ENCODE results near the gene CCDC195.
A peak's percentile ranks its signal among the peaks of the same experiment; 100 is the strongest.
"Not testable (repeated sequence)": the region's sequence is repeated elsewhere in the genome, so short reads cannot be mapped to it uniquely, and the experiment has no call there.

CCDC195 gene

DNA sequence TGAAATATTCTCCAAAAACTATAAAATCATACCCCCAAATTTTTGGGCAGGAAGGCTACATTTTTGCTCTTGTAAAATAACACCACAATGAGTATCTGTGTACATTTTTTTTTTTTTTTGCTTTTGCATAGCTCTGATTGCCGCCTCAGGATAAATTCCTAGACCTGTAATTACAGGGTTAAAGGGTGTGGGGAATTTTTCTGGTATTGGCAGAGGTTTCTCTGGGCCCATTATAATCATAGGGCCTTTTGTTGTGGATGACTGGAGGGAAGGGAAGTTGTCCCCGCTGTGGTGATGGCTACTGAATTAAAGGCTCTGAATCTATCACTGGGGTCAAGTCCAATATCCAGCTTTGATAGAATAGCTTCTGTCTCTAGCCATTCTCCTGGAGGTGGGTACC, 26.6 kb downstream of the CCDC195 start:
- DNase-seq = no peak

DNA sequence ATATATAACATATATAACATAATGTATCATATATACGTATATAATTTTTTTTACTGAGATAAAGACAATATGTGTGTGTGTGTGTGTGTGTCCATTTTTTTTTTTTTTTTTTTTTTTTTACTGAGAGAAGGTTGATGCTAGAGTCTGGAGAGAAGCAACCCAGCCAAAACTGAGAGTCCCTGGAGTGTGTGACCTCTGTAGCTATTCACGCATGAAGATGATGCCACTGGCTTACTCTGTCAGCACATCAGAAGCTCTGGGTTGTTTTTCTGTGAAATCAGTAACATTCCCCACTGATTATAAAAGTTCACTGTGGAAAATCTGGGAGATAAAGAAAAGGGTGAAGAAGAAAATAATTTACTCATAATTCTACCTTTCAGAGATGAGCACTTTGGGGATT, 27.2 kb downstream of the CCDC195 start:
- DNase-seq = no peak

DNA sequence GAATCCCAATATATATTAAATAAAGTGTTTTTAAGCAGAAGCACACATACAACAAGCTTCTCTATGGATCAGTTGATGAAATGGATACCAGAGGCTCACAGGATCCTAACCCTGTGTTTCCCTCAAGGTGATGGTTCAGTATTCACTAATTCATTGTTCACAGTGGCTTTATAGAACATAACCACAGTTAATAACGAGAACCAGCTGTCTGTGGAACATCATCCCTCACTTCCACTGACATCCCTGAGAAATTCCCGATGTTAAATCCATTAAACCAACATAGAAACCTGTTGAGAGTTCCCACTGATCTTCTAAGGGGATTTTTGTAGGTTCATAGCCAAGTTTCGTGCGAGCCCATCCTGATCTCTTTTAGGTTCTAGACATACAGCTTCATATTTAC, 29.0 kb downstream of the CCDC195 start:
- no peak for DNase-seq

DNA sequence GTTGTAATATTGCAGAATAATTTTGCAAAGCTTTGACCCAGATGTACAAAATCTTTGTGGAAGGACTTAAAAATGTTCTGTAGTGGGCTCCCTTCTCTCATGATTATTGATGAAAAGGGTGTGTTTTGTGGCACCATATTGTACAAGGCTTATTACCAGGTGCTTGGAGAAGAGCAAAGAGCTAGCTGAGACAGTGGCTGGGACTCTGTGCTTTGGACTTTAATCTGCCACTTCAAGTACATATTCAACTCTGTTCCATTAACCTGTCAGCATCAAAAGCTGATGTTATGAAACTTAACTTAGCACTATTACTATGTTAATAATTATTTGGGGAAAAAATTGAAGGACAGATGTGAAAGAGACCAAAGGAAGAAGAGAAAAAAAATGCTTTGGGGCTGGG, 31.0 kb downstream of the CCDC195 start:
- no peak for DNase-seq

DNA sequence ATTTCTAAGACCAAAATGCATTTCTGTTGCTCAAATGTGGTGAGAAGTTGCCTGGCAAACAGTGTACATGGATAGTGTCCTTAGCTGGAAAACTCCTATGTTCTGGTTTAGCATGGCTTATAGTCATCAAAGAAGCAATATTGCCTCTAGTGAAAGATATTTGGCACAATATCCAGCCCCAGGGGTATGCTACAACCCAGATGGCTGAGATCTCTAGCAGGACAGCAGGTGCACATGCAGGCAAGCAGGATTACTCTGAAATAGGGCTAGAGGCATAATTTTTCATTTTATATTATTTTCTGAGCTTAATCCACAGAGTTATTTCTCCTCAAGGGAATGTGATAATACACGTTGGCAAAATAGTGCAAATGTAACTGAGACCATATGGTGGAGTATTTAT, 34.0 kb downstream of the CCDC195 start:
- peak; percentile 63 for DNase-seq

DNA sequence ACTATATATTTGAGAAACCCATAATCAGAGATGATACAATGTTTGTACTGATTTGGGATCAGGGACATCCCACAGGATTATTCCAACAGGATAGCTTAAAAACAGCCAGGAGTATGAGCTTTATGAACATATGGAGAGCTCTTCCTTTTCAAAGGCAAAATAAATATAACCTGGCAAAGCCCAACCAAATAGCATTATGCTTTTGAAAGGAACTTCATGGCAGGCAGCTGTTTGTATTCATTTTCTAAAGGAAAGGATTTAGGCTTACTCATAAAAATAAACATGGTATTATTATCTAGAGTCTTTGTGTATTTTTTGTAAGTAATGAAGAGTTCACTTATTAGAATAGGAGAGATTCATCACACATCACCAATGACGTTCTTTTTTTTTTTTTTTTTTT, 44.4 kb downstream of the CCDC195 start:
- DNase-seq = peak; percentile 56

DNA sequence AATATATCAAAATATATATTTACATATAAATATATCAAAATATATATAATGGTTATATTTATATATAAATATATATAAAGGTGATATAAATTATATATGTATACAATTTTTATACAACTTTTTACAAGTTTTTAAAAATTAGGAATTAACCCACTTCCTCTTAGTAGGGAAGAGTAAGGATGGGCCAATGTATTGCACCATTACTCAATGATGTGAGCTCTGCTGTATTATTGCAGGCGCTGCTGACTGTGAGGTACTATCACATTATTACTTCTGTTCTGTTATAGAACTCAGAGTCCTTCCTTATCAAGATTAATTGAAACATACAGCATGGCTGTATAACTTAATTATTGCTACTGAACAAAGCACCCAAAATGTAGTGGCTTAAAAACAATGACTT, 46.0 kb downstream of the CCDC195 start:
- no peak for DNase-seq

DNA sequence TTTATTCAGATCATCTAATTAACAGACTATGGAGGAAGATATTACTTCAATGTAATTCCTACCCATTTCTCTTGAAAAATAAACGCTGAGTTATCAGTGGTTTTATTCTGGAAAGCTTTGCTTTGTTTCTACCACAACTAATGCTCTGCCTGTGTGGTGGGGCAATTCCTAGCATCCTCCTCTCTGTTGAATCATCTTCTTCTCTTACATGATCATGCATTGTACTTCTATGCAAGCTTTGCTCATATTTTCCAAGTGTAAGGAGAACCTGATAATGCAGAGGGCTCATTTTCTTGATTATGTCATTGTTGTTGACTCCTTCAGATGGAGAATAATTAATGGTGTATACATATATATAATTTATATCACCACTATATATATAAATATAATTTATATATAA, 46.7 kb downstream of the CCDC195 start:
- DNase-seq = no peak

DNA sequence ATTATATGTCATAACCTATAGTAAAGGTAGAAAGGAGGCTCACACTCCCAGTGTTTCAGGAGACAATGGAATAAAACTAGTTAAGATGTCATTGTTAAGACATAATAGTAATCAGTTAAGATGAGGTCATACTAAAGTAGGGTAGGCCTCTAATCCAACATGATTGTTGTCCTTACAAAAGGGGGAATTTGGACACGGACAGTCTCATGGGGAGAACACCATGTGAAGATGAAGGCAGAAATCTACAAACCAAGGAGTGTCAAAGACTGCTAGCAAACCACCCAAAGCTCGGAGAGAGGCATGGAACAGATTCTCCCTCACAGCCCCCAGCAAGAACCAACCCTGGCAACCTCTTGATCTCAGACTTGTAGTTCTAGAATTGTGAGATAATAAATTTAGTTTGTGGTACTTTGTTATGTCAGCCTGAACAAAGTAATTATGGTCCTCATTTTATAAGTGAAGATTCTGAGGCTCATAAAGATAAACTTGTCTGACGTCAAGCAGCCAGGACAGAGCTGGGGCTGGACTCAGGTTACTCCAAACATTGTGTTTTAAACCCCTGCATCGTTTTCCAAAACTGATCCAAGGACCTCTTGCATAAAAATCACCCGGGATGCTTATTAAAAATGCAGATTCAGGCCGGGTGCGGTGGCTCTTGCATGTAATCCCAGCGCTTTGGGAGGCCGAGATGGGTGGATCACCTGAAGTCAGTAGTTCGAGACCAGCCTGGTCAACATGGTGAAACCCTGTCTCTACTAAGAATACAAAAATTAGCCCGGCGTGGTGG, 47.8 kb downstream of the CCDC195 start:
- no peak for DNase-seq

DNA sequence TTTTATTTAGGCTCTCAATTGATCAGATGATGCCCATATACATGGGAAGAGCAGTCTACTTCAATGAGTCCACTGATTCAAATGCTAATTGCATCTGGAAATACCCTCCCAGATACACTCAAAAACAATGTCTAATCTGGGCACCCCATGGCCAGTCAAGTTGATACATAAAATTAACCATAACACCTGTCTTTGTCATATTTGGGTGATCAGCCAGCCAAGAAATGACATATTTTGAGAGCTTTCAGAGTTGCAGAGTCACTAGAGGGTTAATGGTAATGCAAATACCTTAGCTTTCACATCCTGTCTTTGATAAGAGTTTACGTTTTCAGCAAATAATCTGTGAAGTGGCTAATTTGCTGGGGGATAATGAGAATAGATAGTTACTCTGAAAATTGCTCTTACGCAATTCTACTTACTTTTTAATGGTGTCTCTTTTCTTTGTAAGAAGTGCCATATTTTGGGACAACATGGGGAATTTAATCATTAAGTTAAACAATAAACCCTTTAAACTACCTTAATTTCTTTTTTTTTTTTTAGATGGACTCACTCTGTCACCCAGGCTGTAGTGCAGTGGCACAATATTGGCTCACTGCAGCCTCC, 49.1 kb downstream of the CCDC195 start:
- no peak for DNase-seq

DNA sequence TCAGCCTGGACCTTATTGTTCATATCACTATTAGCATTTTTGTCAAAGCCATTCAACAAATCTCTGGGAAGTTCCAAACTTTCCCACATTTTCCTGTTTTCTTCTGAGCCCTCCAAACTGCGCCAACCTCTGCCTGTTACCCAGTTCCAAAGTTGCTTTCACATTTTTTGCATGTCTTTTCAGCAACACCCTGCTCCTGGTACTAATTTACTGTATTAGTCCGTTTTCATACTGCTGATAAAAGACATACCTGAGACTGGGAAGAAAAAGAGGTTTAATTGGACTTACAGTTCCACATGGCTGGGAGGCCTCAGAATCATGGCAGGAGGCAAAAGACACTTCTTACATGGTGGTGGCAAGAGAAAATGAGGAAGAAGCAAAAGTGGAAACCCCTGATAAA, 52.8 kb downstream of the CCDC195 start:
- DNase-seq = not testable (repeated sequence)

DNA sequence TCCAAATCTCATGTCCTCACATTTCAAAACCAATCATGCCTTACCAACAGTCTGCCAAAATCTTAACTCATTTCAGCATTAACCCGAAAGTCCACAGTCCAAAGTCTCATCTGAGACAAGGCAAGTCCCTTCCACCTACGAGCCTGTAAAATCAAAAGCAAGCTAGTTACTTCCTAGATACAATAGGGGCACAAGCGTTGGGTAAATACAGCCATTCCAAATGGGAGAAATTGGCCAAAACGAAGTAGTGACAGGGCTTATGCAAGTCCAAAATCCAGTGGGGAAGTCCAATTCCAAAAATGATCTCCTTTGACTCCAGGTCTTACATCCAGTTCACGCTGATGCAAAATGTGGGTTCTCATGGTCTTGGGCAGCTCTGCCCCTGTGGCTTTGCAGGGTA, 54.5 kb downstream of the CCDC195 start:
- not testable (repeated sequence) for DNase-seq

DNA sequence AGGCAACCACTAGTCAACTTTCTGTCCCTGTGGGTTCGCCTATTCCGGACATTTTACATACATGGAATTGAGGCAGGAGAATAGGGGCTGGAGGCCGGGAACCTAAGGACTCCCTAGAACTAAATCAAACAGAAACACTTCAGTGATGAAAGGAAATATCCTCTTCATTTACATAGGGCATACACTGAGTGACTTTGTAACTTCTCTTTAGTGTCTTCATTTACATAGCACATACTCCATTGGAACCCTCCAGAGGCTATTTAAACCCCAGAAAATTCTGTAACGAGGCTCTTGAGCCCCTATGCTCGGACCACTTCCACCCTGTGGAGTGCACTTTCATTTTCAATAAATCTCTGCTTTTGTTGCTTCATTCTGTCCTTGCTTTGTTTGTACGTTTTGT, 56.5 kb downstream of the CCDC195 start:
- no peak for DNase-seq

DNA sequence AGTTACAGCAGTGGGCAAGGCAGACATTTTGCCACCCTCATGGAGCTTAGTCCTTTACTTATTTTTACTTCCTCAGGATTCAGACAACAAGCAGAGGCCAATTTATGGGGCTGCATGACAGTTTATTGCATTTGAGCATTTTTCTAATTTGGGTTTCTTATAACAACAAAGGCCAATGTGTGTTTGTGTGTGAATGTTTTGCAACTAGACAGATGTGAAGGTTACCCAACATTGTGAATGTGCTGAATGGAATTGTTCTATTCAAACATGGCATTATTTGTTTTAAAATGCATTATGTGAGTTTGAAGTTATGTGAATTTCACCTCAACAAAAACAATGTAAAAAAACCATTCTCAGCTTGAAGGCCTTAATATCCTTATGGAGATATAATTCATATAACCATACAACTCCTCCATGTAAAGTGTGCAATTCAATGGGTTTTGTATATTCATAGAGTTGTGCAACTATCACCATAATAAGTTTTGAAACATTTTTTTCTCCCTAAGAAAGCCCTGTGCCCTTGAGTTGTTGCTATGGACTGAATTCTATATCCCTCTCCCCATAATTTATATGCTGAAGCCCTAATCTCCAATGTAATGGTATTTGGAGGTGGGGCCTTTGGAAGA, 57.3 kb downstream of the CCDC195 start:
- DNase-seq = no peak

DNA sequence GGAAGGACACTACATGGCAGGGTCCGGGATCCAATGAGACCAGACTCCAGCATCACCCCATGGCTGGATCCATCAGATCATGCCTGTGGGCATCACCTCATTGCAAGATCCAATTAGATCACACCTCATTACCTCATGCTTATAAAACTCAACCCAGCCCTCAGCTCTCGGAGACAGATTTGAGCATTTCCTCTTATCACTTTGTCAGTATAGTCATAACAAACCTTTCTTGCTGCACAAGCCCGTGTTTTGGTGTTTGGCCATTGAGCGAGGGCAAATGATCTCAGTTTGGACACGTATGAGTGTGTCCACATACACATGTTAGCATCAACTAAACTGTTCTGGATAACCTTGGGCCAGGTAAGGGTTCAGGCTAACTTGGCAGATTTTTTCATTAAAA, 58.8 kb downstream of the CCDC195 start:
- DNase-seq = no peak

DNA sequence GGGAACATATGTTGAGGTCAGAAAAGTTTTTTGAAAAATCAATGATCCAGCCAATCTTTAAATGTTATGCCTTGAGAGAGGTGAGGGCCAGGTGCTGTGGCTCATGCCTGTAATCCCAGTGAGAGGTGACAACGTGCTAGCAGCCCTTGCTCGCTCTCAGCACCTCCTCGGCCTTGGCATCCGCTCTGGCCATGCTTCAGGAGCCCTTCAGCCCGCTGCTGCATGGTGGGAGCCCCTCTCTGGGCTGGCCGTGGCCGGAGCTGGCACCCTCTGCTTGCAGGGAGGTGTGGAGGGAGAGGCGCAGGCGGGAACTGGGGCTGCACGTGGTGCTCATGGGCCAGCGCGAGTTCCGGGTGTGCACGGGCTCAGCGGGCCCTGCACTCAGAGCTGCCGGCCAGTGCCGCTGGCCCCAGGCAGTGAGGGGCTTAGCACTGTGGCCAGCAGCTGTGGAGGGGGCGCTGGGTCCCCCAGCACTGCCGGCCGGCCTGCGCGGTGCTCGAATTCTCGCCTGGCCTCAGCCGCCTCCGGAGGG, 61.1 kb downstream of the CCDC195 start:
- no peak for DNase-seq
